ENCODE data around the gene MEX3C. TPM values are rescaled to one million over a fixed set of nuclear protein-coding genes. Genes with fewer than 3 reads are reported as not detected.

Gene MEX3C
- total and polyA plus RNA-seq, 8 donors: 7.2 to 45.2 (median 16.6) TPM

GRCh38 chr18:51226587-51227350 lies 29.3 kb upstream of the MEX3C start:
- WGBS, 5 donors: 83 to 93% (median 92%) methylated on average over 4 of the region's 4 CpGs
- no peak for TF ChIP-seq CTCF (IDR thresholded peaks at IDR 0.05)
- TF ChIP-seq POLR2AphosphoS5 (IDR thresholded peaks at IDR 0.05): no peak
- TF ChIP-seq POLR2A (IDR thresholded peaks at IDR 0.05): no peak
- no peak for TF ChIP-seq EP300 (IDR thresholded peaks at IDR 0.05)
- DNase-seq: no peak
- Histone ChIP-seq H3K4me1 (no peaks in the 10 kb centered on the region), H3K36me3 (no peaks in the 10 kb centered on the region), H3K27ac (no peak overlapping the region), H3K4me3 (no peak overlapping the region), H3K9me3 (no peaks in the 10 kb centered on the region), H3K27me3 (no peaks in the 10 kb centered on the region)
- intact Hi-C loops (cut with DNase I; ENCODE audit: low total_unique reads): no loop called here

- no peaks in the 10 kb centered on the region for H3K4me1 ChIP-seq
- no peak for TF ChIP-seq POLR2A (IDR thresholded peaks at IDR 0.05)
- no peak for TF ChIP-seq CTCF (IDR thresholded peaks at IDR 0.05)
- H3K4me3 ChIP-seq: no peak overlapping the region
- intact Hi-C loops (cut with DNase I; ENCODE audit: low total_unique reads): no loop called here
- no peaks in the 10 kb centered on the region for H3K36me3 ChIP-seq
- WGBS, 5 donors: 82 to 93% (median 86%) methylated on average over 4 of the region's 4 CpGs
- H3K27me3 ChIP-seq: no peaks in the 10 kb centered on the region
- no peak overlapping the region for H3K27ac ChIP-seq
- no peak for DNase-seq
- H3K9me3 ChIP-seq: no peaks in the 10 kb centered on the region
Observed at GRCh38 chr18:51226068-51226467, 28.6 kb upstream of the MEX3C start.

GRCh38 chr18:51212606-51213005 lies 15.1 kb upstream of the MEX3C start:
- peaks cover 0 to 9% (median 0%) of the 10 kb centered on the region in 4 donors for H3K4me1 ChIP-seq
- no peaks in the 10 kb centered on the region for H3K36me3 ChIP-seq
- WGBS, 5 donors: 32 to 63% (median 43%) methylated on average over 2 of the region's 2 CpGs
- no peaks in the 10 kb centered on the region for H3K9me3 ChIP-seq
- H3K27me3 ChIP-seq: no peaks in the 10 kb centered on the region
- intact Hi-C loops (cut with DNase I; ENCODE audit: low total_unique reads): no loop called here
- TF ChIP-seq POLR2A (IDR thresholded peaks at IDR 0.05) (no peak), CTCF (IDR thresholded peaks at IDR 0.05) (no peak), POLR2AphosphoS5 (IDR thresholded peaks at IDR 0.05) (no peak), EP300 (IDR thresholded peaks at IDR 0.05) (no peak)
- no peak overlapping the region for H3K27ac ChIP-seq
- no peak overlapping the region for H3K4me3 ChIP-seq
- DNase-seq: no peak

GRCh38 chr18:51211552-51211951 lies 14.1 kb upstream of the MEX3C start:
- no peak overlapping the region for H3K27ac ChIP-seq

More at GRCh38 chr18:51211552-51211951, 14.1 kb upstream of the MEX3C start:
- intact Hi-C loops (cut with DNase I; ENCODE audit: low total_unique reads): no loop called here
- peak in 1 of 2 donors; percentile 67 for DNase-seq
- Histone ChIP-seq H3K4me3 (no peak overlapping the region), H3K4me1 (peaks cover 0 to 9% (median 0%) of the 10 kb centered on the region in 4 donors), H3K36me3 (no peaks in the 10 kb centered on the region), H3K9me3 (no peaks in the 10 kb centered on the region), H3K27me3 (no peaks in the 10 kb centered on the region)
- WGBS, 5 donors: 9 to 29% (median 19%) methylated on average over 4 of the region's 4 CpGs
- no peak for TF ChIP-seq POLR2A (IDR thresholded peaks at IDR 0.05)
- TF ChIP-seq EP300 (IDR thresholded peaks at IDR 0.05): no peak
- no peak for TF ChIP-seq CTCF (IDR thresholded peaks at IDR 0.05)
- no peak for TF ChIP-seq POLR2AphosphoS5 (IDR thresholded peaks at IDR 0.05)

Data from stomach (tissue), 9 donors.